HEK293 (cell line): ENCODE results near the gene DNAJB14.

Experiments used
- ELK4 ChIP-seq: IDR thresholded peaks from 2 replicates; pipeline ENCODE4 v1.6.1; 2011; ENCODE audit warnings: mild to moderate bottlenecking, low read depth, low read length, borderline replicate concordance
- KLF7 ChIP-seq: fragments of 450-650 bp; formaldehyde crosslinking; IDR thresholded peaks from 2 replicates; pipeline ENCODE4 v1.5.1; 2016; ENCODE audit warnings: missing biosample characterization, missing genetic modification characterization, borderline replicate concordance
- MYNN ChIP-seq: fragments of 450-650 bp; formaldehyde crosslinking; IDR thresholded peaks from 2 replicates; pipeline ENCODE4 v1.5.1; 2016; ENCODE audit warnings: missing biosample characterization, missing genetic modification characterization, borderline replicate concordance
- PRDM1 ChIP-seq: fragments of 450-650 bp; formaldehyde crosslinking; IDR thresholded peaks from 2 replicates; pipeline ENCODE4; 2016; ENCODE audit warnings: missing biosample characterization, missing genetic modification characterization
- RBAK ChIP-seq: fragments of 450-650 bp; formaldehyde crosslinking; IDR thresholded peaks from 2 replicates; pipeline ENCODE4 v1.5.1; 2016; ENCODE audit warnings: missing biosample characterization, missing genetic modification characterization
- ZBTB11 ChIP-seq: fragments of 450-650 bp; formaldehyde crosslinking; conservative IDR thresholded peaks from 2 replicates; pipeline ENCODE4 v1.5.1; 2016; ENCODE audit warnings: low read depth, missing biosample characterization, missing genetic modification characterization
- ZBTB17 ChIP-seq: fragments of 450-650 bp; formaldehyde crosslinking; IDR thresholded peaks from 2 replicates; pipeline ENCODE4 v1.5.1; 2016; ENCODE audit warnings: missing biosample characterization, missing genetic modification characterization
- ZEB2 ChIP-seq: fragments of 450-650 bp; formaldehyde crosslinking; IDR thresholded peaks from 2 replicates; pipeline ENCODE4 v1.5.1; 2016; ENCODE audit warnings: missing biosample characterization, missing genetic modification characterization
- ZNF112 ChIP-seq: fragments of 450-650 bp; formaldehyde crosslinking; IDR thresholded peaks from 2 replicates; pipeline ENCODE4 v1.5.0; 2017; ENCODE audit warnings: missing biosample characterization, missing genetic modification characterization
- ZNF138 ChIP-seq: fragments of 450-650 bp; formaldehyde crosslinking; IDR thresholded peaks from 2 replicates; pipeline ENCODE4 v1.5.1; 2016; ENCODE audit warnings: missing biosample characterization, missing genetic modification characterization, borderline replicate concordance
- ZNF157 ChIP-seq: fragments of 450-650 bp; formaldehyde crosslinking; IDR thresholded peaks from 2 replicates; pipeline ENCODE4 v1.5.1; 2016; ENCODE audit warnings: missing biosample characterization, missing genetic modification characterization
- ZNF169 ChIP-seq: fragments of 450-650 bp; formaldehyde crosslinking; IDR thresholded peaks from 2 replicates; pipeline ENCODE4 v1.5.1; 2016; ENCODE audit warnings: missing biosample characterization, missing genetic modification characterization
- ZNF223 ChIP-seq: fragments of 450-650 bp; formaldehyde crosslinking; IDR thresholded peaks from 2 replicates; pipeline ENCODE4 v1.5.1; 2016; ENCODE audit warnings: missing biosample characterization, missing genetic modification characterization
- ZNF274 ChIP-seq, 2 experiments: fragments of 200-500 bp in 1 of 2; fragments of 450-650 bp in 1 of 2; sonication (Bioruptor generic) in 1 of 2; formaldehyde crosslinking in 1 of 2; IDR thresholded peaks; 2 replicates each; pipeline versions ENCODE4 v1.5.1 to v1.6.1; 2014 to 2016; ENCODE audit warnings: borderline replicate concordance in 1 of 2, inconsistent platforms in 1 of 2, low read length in 1 of 2, missing biosample characterization in 1 of 2, missing genetic modification characterization in 1 of 2
- ZNF341 ChIP-seq: fragments of 450-650 bp; formaldehyde crosslinking; IDR thresholded peaks from 2 replicates; pipeline ENCODE4; 2016; ENCODE audit warnings: low read depth, missing biosample characterization, missing genetic modification characterization
- ZNF48 ChIP-seq: fragments of 450-650 bp; formaldehyde crosslinking; IDR thresholded peaks from 2 replicates; pipeline ENCODE4 v1.5.1; 2016; ENCODE audit warnings: missing biosample characterization, missing genetic modification characterization
- ZNF501 ChIP-seq: fragments of 450-650 bp; formaldehyde crosslinking; IDR thresholded peaks from 2 replicates; pipeline ENCODE4 v1.5.1; 2016; ENCODE audit warnings: missing biosample characterization, missing genetic modification characterization
- ZNF626 ChIP-seq: fragments of 450-650 bp; sonication (Bioruptor Pico); formaldehyde crosslinking; IDR thresholded peaks from 2 replicates; pipeline ENCODE4 v1.5.1; 2018; ENCODE audit warnings: missing biosample characterization, missing genetic modification characterization, inconsistent platforms
- ZNF707 ChIP-seq: fragments of 450-650 bp; formaldehyde crosslinking; IDR thresholded peaks from 2 replicates; pipeline ENCODE4 v1.5.1; 2016; ENCODE audit warnings: missing biosample characterization, missing genetic modification characterization
- ZNF785 ChIP-seq: fragments of 450-650 bp; formaldehyde crosslinking; IDR thresholded peaks from 2 replicates; pipeline ENCODE4 v1.5.1; 2016; ENCODE audit warnings: missing biosample characterization, missing genetic modification characterization
- ZSCAN4 ChIP-seq: fragments of 450-650 bp; formaldehyde crosslinking; IDR thresholded peaks from 2 replicates; pipeline ENCODE4 v1.5.1; 2017; ENCODE audit warnings: missing biosample characterization, missing genetic modification characterization
- TF ChIP-seq, protein P1 (sequence below): fragments of 450-650 bp; formaldehyde crosslinking; IDR thresholded peaks from 2 replicates; pipeline ENCODE4 v1.5.1; 2016; ENCODE audit warnings: missing biosample characterization, missing genetic modification characterization, borderline replicate concordance

DNAJB14 gene

GRCh38 chr4:99949034-99949998, 2.9 kb upstream of the DNAJB14 start (continued):
- TF ChIP-seq ZNF157 (tag by site-specific recombination) (no peak), ZNF169 (tag by site-specific recombination) (no peak), ELK4 (no peak), ZNF785 (no peak), ZNF274 (IDR thresholded peaks at IDR 0.05; ENCODE audit: low read length) (no peak), ZNF274 (tag by site-specific recombination; IDR thresholded peaks at IDR 0.05; ENCODE audit: borderline replicate concordance) (no peak), KLF7 (tag by site-specific recombination) (no peak), ZNF501 (tag by site-specific recombination) (peak; percentile 65; the same call in 1 of the 2 replicates), ZNF223 (tag by site-specific recombination) (no peak), RBAK (no peak), ZNF138 (tag by site-specific recombination) (no peak), ZSCAN4 (tag by site-specific recombination) (no peak), ZBTB11 (tag by site-specific recombination) (0 out of 2 replicates have a peak, but pooled peaks have one; percentile 34), PRDM1 (tag by site-specific recombination) (peak; percentile 83), ZNF626 (tag by site-specific recombination) (no peak), ZBTB17 (peak; percentile 81), ZNF112 (tag by site-specific recombination) (no peak), ZNF707 (tag by site-specific recombination) (no peak), ZNF341 (tag by site-specific recombination) (peak; percentile 51), MYNN (tag by site-specific recombination) (no peak), ZNF48 (tag by site-specific recombination) (no peak), ZEB2 (tag by site-specific recombination) (peak; percentile 81)
- TF ChIP-seq, protein P1, sequence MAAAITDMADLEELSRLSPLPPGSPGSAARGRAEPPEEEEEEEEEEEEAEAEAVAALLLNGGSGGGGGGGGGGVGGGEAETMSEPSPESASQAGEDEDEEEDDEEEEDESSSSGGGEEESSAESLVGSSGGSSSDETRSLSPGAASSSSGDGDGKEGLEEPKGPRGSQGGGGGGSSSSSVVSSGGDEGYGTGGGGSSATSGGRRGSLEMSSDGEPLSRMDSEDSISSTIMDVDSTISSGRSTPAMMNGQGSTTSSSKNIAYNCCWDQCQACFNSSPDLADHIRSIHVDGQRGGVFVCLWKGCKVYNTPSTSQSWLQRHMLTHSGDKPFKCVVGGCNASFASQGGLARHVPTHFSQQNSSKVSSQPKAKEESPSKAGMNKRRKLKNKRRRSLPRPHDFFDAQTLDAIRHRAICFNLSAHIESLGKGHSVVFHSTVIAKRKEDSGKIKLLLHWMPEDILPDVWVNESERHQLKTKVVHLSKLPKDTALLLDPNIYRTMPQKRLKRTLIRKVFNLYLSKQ (tag by site-specific recombination), result no peak
